GM23248 (cell line): ENCODE results near the gene STRA8.

Experiments
- EZH2 ChIP-seq: fragments of 200-600 bp; sonication (generic); IDR thresholded peaks from 2 replicates; pipeline ENCODE4 v1.6.1; 2018; ENCODE audit warnings: antibody characterized with exemption, mild to moderate bottlenecking; ENCODE audit not compliant: insufficient read depth, poor library complexity, severe bottlenecking
- EZH2phosphoT487 ChIP-seq: fragments of 200-600 bp; sonication (generic); IDR thresholded peaks from 2 replicates; pipeline ENCODE4 v1.6.1; 2018; ENCODE audit warnings: antibody characterized with exemption, moderate library complexity, mild to moderate bottlenecking, low read depth; ENCODE audit not compliant: insufficient read depth

GRCh38 chr7:135235841-135236240 lies 2.2 kb downstream of the STRA8 start:
- TF ChIP-seq EZH2phosphoT487, result no peak
- TF ChIP-seq EZH2, result no peak
